ENCODE measurements around the gene RIMBP2.

GRCh38 chr12:130523863-130524614, 192.1 kb downstream of the RIMBP2 start:
- TF ChIP-seq, protein P1, sequence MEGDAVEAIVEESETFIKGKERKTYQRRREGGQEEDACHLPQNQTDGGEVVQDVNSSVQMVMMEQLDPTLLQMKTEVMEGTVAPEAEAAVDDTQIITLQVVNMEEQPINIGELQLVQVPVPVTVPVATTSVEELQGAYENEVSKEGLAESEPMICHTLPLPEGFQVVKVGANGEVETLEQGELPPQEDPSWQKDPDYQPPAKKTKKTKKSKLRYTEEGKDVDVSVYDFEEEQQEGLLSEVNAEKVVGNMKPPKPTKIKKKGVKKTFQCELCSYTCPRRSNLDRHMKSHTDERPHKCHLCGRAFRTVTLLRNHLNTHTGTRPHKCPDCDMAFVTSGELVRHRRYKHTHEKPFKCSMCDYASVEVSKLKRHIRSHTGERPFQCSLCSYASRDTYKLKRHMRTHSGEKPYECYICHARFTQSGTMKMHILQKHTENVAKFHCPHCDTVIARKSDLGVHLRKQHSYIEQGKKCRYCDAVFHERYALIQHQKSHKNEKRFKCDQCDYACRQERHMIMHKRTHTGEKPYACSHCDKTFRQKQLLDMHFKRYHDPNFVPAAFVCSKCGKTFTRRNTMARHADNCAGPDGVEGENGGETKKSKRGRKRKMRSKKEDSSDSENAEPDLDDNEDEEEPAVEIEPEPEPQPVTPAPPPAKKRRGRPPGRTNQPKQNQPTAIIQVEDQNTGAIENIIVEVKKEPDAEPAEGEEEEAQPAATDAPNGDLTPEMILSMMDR (IDR thresholded peaks at IDR 0.05; ENCODE audit: low read length), result no peak
- no peak for TF ChIP-seq EZH2 (IDR thresholded peaks at IDR 0.05; ENCODE audit: borderline replicate concordance, low read length)
